Stimulated activated CD4-positive, alpha-beta T cell treated with anti-CD3 and anti-CD28 coated beads, Interleukin-12 subunit alpha, Interleukin-12 subunit beta, amount 100 ng/mL, for 4 hours (primary cell): Measurements from ENCODE around the gene TSPAN9.

Experiments used
- DNase-seq: peaks from one replicate; pipeline ENCODE4 v3.0.0-alpha.2; 2020

TSPAN9 gene

GRCh38 chr12:3193131-3193530 lies 116.0 kb downstream of the TSPAN9 start:
- no peak for DNase-seq

GRCh38 chr12:3193755-3194154 lies 116.6 kb downstream of the TSPAN9 start:
- no peak for DNase-seq

GRCh38 chr12:3195337-3195736 lies 118.2 kb downstream of the TSPAN9 start:
- no peak for DNase-seq

- no peak for DNase-seq
Measured at GRCh38 chr12:3195859-3196483, 118.8 kb downstream of the TSPAN9 start.

- DNase-seq, result no peak
Measured at GRCh38 chr12:3196488-3196887, 119.3 kb downstream of the TSPAN9 start.

- no peak for DNase-seq
Measured at GRCh38 chr12:3197131-3197818, 120.1 kb downstream of the TSPAN9 start.

DNA sequence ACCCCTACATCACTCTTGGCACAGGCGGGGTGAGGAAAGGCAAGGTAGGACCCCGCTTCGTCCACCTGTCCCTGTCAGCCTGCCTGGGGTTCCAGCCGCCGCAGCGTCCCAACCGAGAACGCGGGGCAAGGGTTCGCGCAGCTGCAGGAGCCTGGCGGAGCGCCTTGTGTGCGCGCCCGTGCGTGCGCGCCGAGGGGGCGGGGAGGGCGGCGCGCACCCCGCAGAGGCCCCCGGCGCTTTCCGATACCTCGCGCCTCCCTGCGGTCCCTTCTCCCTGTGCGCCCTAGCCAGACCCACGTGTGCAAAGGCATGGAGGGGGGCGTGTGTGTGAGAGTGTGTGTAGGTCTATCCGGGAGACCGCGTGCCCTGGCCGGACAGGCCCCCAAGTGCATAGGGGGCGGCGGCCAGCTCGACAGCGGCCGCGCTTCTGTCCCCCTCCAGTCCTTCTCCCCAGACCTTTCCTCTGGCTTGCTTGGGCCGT lies 122.4 kb downstream of the TSPAN9 start:
- DNase-seq, result no peak

DNA sequence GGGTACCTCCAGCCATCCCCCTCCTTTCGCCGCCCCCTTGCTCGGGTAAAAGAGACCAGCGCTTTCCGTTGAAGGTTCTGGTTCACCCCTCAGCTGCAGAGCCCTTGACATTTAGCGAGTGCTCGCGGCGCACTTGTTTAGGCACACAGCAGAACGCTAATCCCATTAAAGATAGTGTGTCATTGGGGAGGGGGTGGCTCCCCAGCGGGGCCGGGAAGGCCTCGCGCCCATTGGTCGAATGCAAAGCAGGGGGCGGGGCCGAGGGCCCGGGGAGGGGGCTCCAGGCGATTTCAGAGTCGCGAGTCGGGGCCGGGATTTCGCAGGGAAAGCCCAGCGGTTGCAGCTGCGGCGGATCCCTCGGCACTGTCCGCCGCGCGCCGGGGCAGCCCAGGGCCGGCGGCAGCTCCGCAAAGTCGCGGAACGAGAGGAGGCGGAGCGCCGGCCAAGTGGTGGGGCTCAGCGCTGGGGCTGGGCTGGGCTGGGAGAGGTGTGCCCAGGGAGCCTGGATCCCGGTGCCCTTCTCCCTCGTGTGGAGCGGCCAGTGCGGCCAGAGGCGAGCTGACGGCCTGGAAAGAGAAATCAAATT lies 122.9 kb downstream of the TSPAN9 start:
- no peak for DNase-seq

- no peak for DNase-seq
Measured at GRCh38 chr12:3200814-3201233, 123.6 kb downstream of the TSPAN9 start.

- no peak for DNase-seq
Measured at GRCh38 chr12:3201339-3202051, 124.3 kb downstream of the TSPAN9 start.

DNA sequence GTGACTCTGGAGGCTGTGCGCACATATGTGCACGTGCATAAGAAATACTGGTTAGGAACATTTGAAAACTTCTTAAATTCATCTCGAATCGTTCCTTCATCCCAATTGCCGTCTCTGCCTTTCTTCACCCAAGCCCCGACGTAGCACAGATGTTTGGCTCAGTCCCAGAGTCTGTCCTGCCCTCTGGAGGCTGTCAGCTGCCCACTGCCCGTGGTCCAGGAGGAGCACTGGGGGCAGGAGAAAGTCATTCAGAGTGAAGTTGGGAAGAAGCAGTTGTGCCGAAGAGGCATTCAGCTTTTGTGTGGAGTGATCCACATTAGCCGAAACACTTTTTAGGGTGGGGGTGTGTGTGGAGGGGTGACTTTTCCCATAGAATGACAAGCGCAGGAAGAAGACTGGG lies 124.9 kb downstream of the TSPAN9 start:
- DNase-seq, result no peak

- peak; percentile 59 for DNase-seq
Measured at GRCh38 chr12:3202734-3203446, 125.7 kb downstream of the TSPAN9 start.

- no peak for DNase-seq
Measured at GRCh38 chr12:3203713-3204112, 126.5 kb downstream of the TSPAN9 start.

GRCh38 chr12:3204143-3204542 lies 127.0 kb downstream of the TSPAN9 start:
- DNase-seq, result no peak

DNA sequence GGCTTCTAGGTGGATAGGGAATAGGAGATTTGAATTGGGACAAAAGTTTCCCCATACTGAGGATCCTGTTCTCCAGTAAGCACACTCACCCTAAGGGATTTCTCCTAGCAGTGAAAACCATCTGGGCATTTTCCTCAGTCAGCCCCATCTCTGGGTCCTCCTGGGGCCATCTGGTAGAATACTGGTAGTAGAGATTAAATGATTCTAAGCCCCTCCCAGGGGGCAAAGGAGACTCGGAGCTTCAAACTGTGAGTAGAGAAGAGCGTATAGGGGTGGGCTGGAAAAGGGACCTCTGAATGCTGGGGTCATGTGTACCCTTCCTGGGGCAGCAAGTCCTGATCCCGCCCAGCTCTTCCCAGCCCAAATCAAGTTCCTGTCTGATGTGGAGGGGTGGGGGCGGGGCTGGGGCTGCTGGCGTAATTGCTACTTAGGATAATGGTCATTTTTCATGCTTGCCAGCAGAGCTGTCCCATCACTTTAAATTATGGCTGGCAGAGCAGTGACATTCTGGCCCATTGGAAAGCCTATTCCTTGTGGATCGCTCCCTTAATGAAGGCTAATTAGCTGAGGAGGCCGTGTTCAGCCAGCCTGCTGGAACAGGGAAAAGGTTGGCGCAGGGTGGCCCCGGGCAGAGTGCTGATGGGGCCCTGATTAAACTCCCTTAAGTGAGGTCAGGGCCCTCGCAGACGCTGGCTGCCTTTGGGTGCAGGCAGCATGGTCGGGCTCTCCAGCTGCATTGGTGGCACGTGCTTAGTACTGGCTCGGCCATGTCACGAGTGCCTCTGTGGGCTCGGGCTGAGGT lies 127.8 kb downstream of the TSPAN9 start:
- no peak for DNase-seq

GRCh38 chr12:3205742-3206519 lies 128.8 kb downstream of the TSPAN9 start:
- no peak for DNase-seq

GRCh38 chr12:3206536-3207072 lies 129.4 kb downstream of the TSPAN9 start:
- no peak for DNase-seq

DNA sequence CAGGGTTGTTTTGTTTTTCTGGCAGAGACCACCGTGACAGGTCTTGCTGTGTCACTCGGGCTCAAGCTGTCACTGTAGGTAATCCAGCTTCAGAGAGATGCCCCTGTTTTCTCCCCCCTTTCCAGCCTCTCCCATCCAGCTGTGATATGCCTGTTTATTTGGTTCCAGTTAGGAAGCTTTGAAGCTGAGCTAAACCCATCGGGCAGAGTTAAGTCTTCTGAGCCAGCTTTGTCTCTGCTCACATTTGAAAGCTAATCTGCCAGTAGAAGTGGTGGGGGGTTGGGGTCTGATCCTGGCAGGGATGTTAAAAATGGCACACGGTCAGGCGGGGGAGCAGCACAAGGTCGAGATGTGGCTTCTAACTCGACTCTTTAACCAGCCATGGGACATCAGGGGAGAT lies 130.0 kb downstream of the TSPAN9 start:
- DNase-seq, result no peak

DNA sequence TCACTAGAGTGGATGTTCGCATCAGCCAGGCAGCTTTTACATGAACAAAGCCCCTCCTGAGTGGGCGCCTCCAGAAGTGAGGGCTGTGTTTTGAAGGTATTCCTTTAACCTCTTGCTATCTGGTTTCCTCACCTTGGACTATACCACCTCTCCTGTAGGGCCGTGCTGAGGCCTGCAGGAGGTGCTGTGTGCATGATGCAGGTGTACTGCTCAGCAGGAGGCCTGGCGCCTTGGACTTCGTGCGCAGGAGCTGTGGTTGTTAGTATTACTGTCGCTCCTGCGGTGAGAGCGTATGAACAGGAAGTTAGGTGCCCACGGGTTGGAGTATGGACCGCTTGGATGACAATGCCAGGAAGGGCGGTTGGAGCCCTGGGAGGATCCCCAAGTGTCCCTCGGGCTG lies 130.7 kb downstream of the TSPAN9 start:
- DNase-seq, result no peak

DNA sequence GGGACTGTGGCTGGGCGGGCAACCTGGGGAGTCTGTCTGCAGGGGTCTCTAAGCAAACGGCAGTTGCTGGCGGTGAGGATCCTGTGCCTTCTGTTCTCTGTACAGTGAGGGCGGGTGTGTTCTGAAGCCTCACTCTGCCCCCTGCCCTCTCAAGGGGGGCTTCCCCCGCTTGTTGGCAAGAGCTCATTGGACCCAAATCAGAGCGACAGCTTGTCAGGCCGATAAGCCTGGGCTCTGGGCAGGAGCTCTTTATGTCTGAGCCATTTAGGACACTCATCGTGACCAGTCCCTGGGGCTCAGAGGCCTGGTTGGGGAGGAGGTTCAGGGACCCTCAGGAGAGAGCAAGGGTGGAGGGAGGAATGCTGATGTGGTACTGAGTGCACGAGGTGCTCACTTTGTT lies 136.0 kb downstream of the TSPAN9 start:
- DNase-seq, result no peak

DNA sequence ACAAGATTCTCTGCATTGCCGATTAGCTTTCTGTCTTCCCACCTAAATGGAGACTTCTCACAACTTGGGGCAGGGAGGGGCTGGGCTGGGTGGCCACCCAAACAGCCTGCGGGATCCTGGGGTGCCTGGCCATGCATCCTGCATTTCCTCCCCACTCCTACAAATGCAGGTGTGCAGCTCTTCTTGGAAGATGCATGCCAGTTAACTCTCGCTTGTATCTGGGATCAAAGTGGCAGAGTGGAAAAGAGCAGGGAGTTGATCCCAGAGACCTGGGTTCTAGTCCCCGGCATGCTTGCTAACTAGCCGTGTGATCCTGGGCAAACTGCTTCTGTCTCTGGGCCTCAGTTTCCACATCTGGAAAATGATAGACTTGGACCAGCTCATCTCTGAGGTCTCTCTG lies 136.6 kb downstream of the TSPAN9 start:
- DNase-seq, result no peak
